Uterus (tissue), 4 donors: ENCODE results near the gene TNFAIP8L1. TPM values are rescaled to one million over a fixed set of nuclear protein-coding genes. Genes with fewer than 3 reads are reported as not detected.

Experiments
- DNase-seq, 2 donors: peaks; one replicate each; pipeline ENCODE4 v3.0.0-alpha.2; 2019 to 2020
- H3K27ac ChIP-seq, 2 donors: fragments of 200-600 bp; sonication (generic); 1 replicate in 1 of 2; 2 replicates in 1 of 2; pipeline ENCODE4 v1.5.1; 2016 to 2018
- H3K27me3 ChIP-seq, 2 donors: fragments of 200-600 bp; sonication (generic); one replicate each; pipeline ENCODE4 v1.5.1; 2018 to 2019; ENCODE audit warnings: control low read depth in 1 of 2
- H3K36me3 ChIP-seq, 2 donors: fragments of 200-600 bp; sonication (generic); one replicate each; pipeline ENCODE4 v1.5.1; 2019; ENCODE audit warnings: control low read depth in 1 of 2
- H3K4me1 ChIP-seq, 2 donors: fragments of 200-600 bp; sonication (generic); one replicate each; pipeline ENCODE4 v1.5.1; 2018 to 2019; ENCODE audit warnings: control low read depth in 1 of 2
- H3K4me3 ChIP-seq, 2 donors: fragments of 200-600 bp; sonication (generic); 1 replicate in 1 of 2; 2 replicates in 1 of 2; pipeline ENCODE4 v1.5.1; 2018 to 2019; ENCODE audit warnings: mild to moderate bottlenecking in 1 of 2
- H3K9me3 ChIP-seq, 2 donors: fragments of 200-600 bp; sonication (generic); one replicate each; pipeline ENCODE4 v1.5.1; 2019; ENCODE audit warnings: control low read depth in 1 of 2
- CTCF ChIP-seq, 4 experiments: fragments of 200-600 bp in 2 of 4; fragments of 450-650 bp in 2 of 4; sonication (generic) in 2 of 4; IDR thresholded peaks; one replicate each; pipeline ENCODE4 v1.5.1; 2016 to 2019; ENCODE audit warnings: antibody characterized with exemption in 4 of 4, mild to moderate bottlenecking in 2 of 4, moderate library complexity in 1 of 4
- POLR2A ChIP-seq, 2 donors: fragments of 450-650 bp; IDR thresholded peaks; one replicate each; pipeline ENCODE4 v1.6.1; 2016; ENCODE audit warnings: antibody characterized with exemption in 2 of 2, mild to moderate bottlenecking in 1 of 2, moderate library complexity in 1 of 2
- intact Hi-C: fragments of 100-400 bp; cut with DNase I; formaldehyde crosslinking; loops from one replicate; pipeline ENCODE4 v1.15.1; 2023; ENCODE audit warnings: low total_unique reads
- total RNA-seq, 4 donors: library from RNA; depleted of rRNA in 3 of 4; stranded (reverse); fragments of >200 nt in 3 of 4; gene quantifications; one replicate each; pipeline versions ENCODE4 v1.1.0 to v1.2.4, GENCODE V29; 2014 to 2023
- donor health status: DM: yes; HTN: yes; CAD: no.

The TNFAIP8L1 gene
- total RNA-seq, 4 donors from 2014 or later = 0.77 to 20.6 (median 9.1) TPM

- Histone ChIP-seq H3K36me3 (no peaks in the 10 kb centered on the region), H3K27me3 (no peaks in the 10 kb centered on the region), H3K27ac (no peak overlapping the region), H3K4me1 (no peaks in the 10 kb centered on the region), H3K4me3 (no peak overlapping the region), H3K9me3 (no peaks in the 10 kb centered on the region)
- TF ChIP-seq CTCF (IDR thresholded peaks at IDR 0.05) = no peak
- no peak for TF ChIP-seq POLR2A (IDR thresholded peaks at IDR 0.05)
- intact Hi-C loops = no loop called here
- no peak for DNase-seq
Measured at GRCh38 chr19:4682417-4683200, 43.3 kb downstream of the TNFAIP8L1 start.

- no peak for DNase-seq
- no peaks in the 10 kb centered on the region for H3K27me3 ChIP-seq
- no peaks in the 10 kb centered on the region for H3K4me1 ChIP-seq
- no peaks in the 10 kb centered on the region for H3K9me3 ChIP-seq
- H3K4me3 ChIP-seq = no peak overlapping the region
- no peak overlapping the region for H3K27ac ChIP-seq
- no peaks in the 10 kb centered on the region for H3K36me3 ChIP-seq
- TF ChIP-seq CTCF (IDR thresholded peaks at IDR 0.05) (no peak), POLR2A (IDR thresholded peaks at IDR 0.05) (no peak)
- intact Hi-C loops = no loop called here
Measured at GRCh38 chr19:4684312-4685095, 45.2 kb downstream of the TNFAIP8L1 start.

GRCh38 chr19:4686700-4687099, 47.4 kb downstream of the TNFAIP8L1 start:
- intact Hi-C loops = no loop called here
- no peak for TF ChIP-seq CTCF (IDR thresholded peaks at IDR 0.05)
- TF ChIP-seq POLR2A (IDR thresholded peaks at IDR 0.05) = no peak
- H3K36me3 ChIP-seq = no peaks in the 10 kb centered on the region
- H3K27ac ChIP-seq = no peak overlapping the region
- DNase-seq = no peak
- no peaks in the 10 kb centered on the region for H3K27me3 ChIP-seq
- H3K4me3 ChIP-seq = no peak overlapping the region
- no peaks in the 10 kb centered on the region for H3K9me3 ChIP-seq
- H3K4me1 ChIP-seq = no peaks in the 10 kb centered on the region

GRCh38 chr19:4687396-4687795, 48.1 kb downstream of the TNFAIP8L1 start:
- Histone ChIP-seq H3K27ac (no peak overlapping the region), H3K36me3 (no peaks in the 10 kb centered on the region), H3K4me1 (no peaks in the 10 kb centered on the region), H3K27me3 (no peaks in the 10 kb centered on the region), H3K4me3 (no peak overlapping the region), H3K9me3 (no peaks in the 10 kb centered on the region)
- intact Hi-C loops = no loop called here
- no peak for DNase-seq
- TF ChIP-seq CTCF (IDR thresholded peaks at IDR 0.05) (no peak), POLR2A (IDR thresholded peaks at IDR 0.05) (no peak)

GRCh38 chr19:4688587-4688986, 49.3 kb downstream of the TNFAIP8L1 start:
- TF ChIP-seq POLR2A (IDR thresholded peaks at IDR 0.05) = no peak
- TF ChIP-seq CTCF (IDR thresholded peaks at IDR 0.05) = no peak
- intact Hi-C loops = no loop called here
- Histone ChIP-seq H3K27me3 (no peaks in the 10 kb centered on the region), H3K36me3 (no peaks in the 10 kb centered on the region), H3K27ac (no peak overlapping the region), H3K4me3 (no peak overlapping the region), H3K4me1 (no peaks in the 10 kb centered on the region), H3K9me3 (no peaks in the 10 kb centered on the region)
- DNase-seq = no peak
